Measurements from ENCODE around the gene BAZ2B. TPM values are rescaled to one million over a fixed set of nuclear protein-coding genes. Genes with fewer than 3 reads are reported as not detected.

Gene BAZ2B
- total RNA-seq, 4 donors from 2014 or later: 104 to 301 (median 157) TPM

- Histone ChIP-seq H3K9me3 (no peaks in the 10 kb centered on the region), H3K36me3 (no peaks in the 10 kb centered on the region), H3K27me3 (no peaks in the 10 kb centered on the region), H3K4me3 (no peak overlapping the region), H3K4me1 (peaks cover 0 to 5% (median 2%) of the 10 kb centered on the region in 4 donors), H3K27ac (no peak overlapping the region)
- no peak for DNase-seq
- TF ChIP-seq, protein P1, sequence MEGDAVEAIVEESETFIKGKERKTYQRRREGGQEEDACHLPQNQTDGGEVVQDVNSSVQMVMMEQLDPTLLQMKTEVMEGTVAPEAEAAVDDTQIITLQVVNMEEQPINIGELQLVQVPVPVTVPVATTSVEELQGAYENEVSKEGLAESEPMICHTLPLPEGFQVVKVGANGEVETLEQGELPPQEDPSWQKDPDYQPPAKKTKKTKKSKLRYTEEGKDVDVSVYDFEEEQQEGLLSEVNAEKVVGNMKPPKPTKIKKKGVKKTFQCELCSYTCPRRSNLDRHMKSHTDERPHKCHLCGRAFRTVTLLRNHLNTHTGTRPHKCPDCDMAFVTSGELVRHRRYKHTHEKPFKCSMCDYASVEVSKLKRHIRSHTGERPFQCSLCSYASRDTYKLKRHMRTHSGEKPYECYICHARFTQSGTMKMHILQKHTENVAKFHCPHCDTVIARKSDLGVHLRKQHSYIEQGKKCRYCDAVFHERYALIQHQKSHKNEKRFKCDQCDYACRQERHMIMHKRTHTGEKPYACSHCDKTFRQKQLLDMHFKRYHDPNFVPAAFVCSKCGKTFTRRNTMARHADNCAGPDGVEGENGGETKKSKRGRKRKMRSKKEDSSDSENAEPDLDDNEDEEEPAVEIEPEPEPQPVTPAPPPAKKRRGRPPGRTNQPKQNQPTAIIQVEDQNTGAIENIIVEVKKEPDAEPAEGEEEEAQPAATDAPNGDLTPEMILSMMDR (IDR thresholded peaks at IDR 0.05): no peak
- no peak for TF ChIP-seq POLR2A (IDR thresholded peaks at IDR 0.05)
Observed at GRCh38 chr2:159460227-159460626, 156.1 kb downstream of the BAZ2B start.

- Histone ChIP-seq H3K4me3 (no peak overlapping the region), H3K36me3 (no peaks in the 10 kb centered on the region), H3K27me3 (no peaks in the 10 kb centered on the region), H3K4me1 (peaks cover 0 to 5% (median 2%) of the 10 kb centered on the region in 4 donors), H3K9me3 (no peaks in the 10 kb centered on the region), H3K27ac (no peak overlapping the region)
- TF ChIP-seq, protein P1 (IDR thresholded peaks at IDR 0.05): no peak
- TF ChIP-seq POLR2A (IDR thresholded peaks at IDR 0.05): no peak
- no peak for DNase-seq
Observed at GRCh38 chr2:159459279-159459678, 157.1 kb downstream of the BAZ2B start.

GRCh38 chr2:159457589-159457988 lies 158.8 kb downstream of the BAZ2B start:
- no peak for TF ChIP-seq POLR2A (IDR thresholded peaks at IDR 0.05)
- TF ChIP-seq, protein P1 (IDR thresholded peaks at IDR 0.05): no peak
- no peaks in the 10 kb centered on the region for H3K9me3 ChIP-seq
- H3K36me3 ChIP-seq: no peaks in the 10 kb centered on the region
- H3K4me3 ChIP-seq: no peak overlapping the region
- H3K27ac ChIP-seq: no peak overlapping the region
- no peak for DNase-seq
- H3K27me3 ChIP-seq: no peaks in the 10 kb centered on the region
- H3K4me1 ChIP-seq: peaks cover 0 to 5% (median 2%) of the 10 kb centered on the region in 4 donors

GRCh38 chr2:159456500-159457426 lies 159.6 kb downstream of the BAZ2B start:
- no peak overlapping the region for H3K27ac ChIP-seq
- H3K36me3 ChIP-seq: no peaks in the 10 kb centered on the region
- no peaks in the 10 kb centered on the region for H3K27me3 ChIP-seq
- H3K4me1 ChIP-seq: peaks cover 0 to 5% (median 2%) of the 10 kb centered on the region in 4 donors
- no peak for TF ChIP-seq POLR2A (IDR thresholded peaks at IDR 0.05)
- TF ChIP-seq, protein P1 (IDR thresholded peaks at IDR 0.05): no peak
- no peak overlapping the region for H3K4me3 ChIP-seq
- no peak for DNase-seq
- no peaks in the 10 kb centered on the region for H3K9me3 ChIP-seq

GRCh38 chr2:159455330-159455918 lies 160.9 kb downstream of the BAZ2B start:
- Histone ChIP-seq H3K9me3 (no peaks in the 10 kb centered on the region), H3K4me1 (peaks cover 0 to 5% (median 2%) of the 10 kb centered on the region in 4 donors), H3K4me3 (no peak overlapping the region), H3K27ac (no peak overlapping the region), H3K27me3 (no peaks in the 10 kb centered on the region), H3K36me3 (no peaks in the 10 kb centered on the region)
- no peak for TF ChIP-seq POLR2A (IDR thresholded peaks at IDR 0.05)
- TF ChIP-seq, protein P1 (IDR thresholded peaks at IDR 0.05): no peak
- no peak for DNase-seq
